MM.1S (cell line): ENCODE measurements around the gene MATK.
A peak's percentile ranks its signal among the peaks of the same experiment; 100 is the strongest.
"Not testable (repeated sequence)": the region's sequence is repeated elsewhere in the genome, so short reads cannot be mapped to it uniquely, and the experiment has no call there.

Source experiments
- DNase-seq: peaks from one replicate; pipeline ENCODE4 v3.0.0-alpha.2; 2015
- H2AFZ ChIP-seq: fragments of 300-600 bp; sonication (generic); 2 replicates; pipeline ENCODE4 v1.6.0; 2016; ENCODE audit warnings: antibody characterized with exemption, low read length
- H3F3A ChIP-seq: fragments of 300-600 bp; sonication (generic); 2 replicates; pipeline ENCODE4 v1.6.1; 2016; ENCODE audit warnings: mild to moderate bottlenecking, antibody characterized with exemption, low read length, moderate library complexity, mixed read lengths; ENCODE audit not compliant: insufficient read depth
- H3K27ac ChIP-seq: fragments of 300-600 bp; sonication (generic); 2 replicates; pipeline ENCODE4 v1.5.1; 2016; ENCODE audit warnings: mild to moderate bottlenecking, low read length
- H3K27me3 ChIP-seq: fragments of 300-600 bp; sonication (generic); replicated peaks from 2 replicates; pipeline ENCODE4 v1.6.0; 2016; ENCODE audit warnings: low read length; ENCODE audit not compliant: insufficient read depth
- H3K36me3 ChIP-seq: fragments of 300-600 bp; sonication (generic); replicated peaks from 2 replicates; pipeline ENCODE4 v1.6.1; 2016; ENCODE audit warnings: mild to moderate bottlenecking, low read length, mixed read lengths; ENCODE audit not compliant: insufficient read depth
- H3K4me1 ChIP-seq: fragments of 300-600 bp; sonication (generic); 2 replicates; pipeline ENCODE4 v1.6.1; 2016; ENCODE audit warnings: low read length, mixed read lengths
- H3K4me2 ChIP-seq: fragments of 300-600 bp; sonication (generic); 2 replicates; pipeline ENCODE4 v1.6.0; 2016; ENCODE audit warnings: low read depth, low read length
- H3K4me3 ChIP-seq: fragments of 300-600 bp; sonication (generic); 2 replicates; pipeline ENCODE4 v1.5.1; 2016; ENCODE audit warnings: low read length, mixed read lengths
- H3K79me2 ChIP-seq: fragments of 300-600 bp; sonication (generic); 2 replicates; pipeline ENCODE4 v1.6.1; 2016; ENCODE audit warnings: mixed run types, low read length, mixed read lengths
- H3K9ac ChIP-seq: fragments of 300-600 bp; sonication (generic); 2 replicates; pipeline ENCODE4 v1.6.1; 2016; ENCODE audit warnings: low read length, mixed read lengths
- H3K9me2 ChIP-seq: fragments of 300-600 bp; sonication (generic); replicated peaks from 2 replicates; pipeline ENCODE4 v1.6.1; 2016; ENCODE audit warnings: mild to moderate bottlenecking, low read length, mixed read lengths; ENCODE audit not compliant: insufficient read depth
- H3K9me3 ChIP-seq: fragments of 300-600 bp; sonication (generic); replicated peaks from 2 replicates; pipeline ENCODE4 v1.6.1; 2016; ENCODE audit warnings: mild to moderate bottlenecking, low read length, mixed read lengths; ENCODE audit not compliant: insufficient read depth
- H4K20me1 ChIP-seq: fragments of 300-600 bp; sonication (generic); 2 replicates; pipeline ENCODE4 v1.6.1; 2016; ENCODE audit warnings: mild to moderate bottlenecking, low read length, moderate library complexity, mixed read lengths; ENCODE audit not compliant: insufficient read depth
- CTCF ChIP-seq: fragments of 300-600 bp; sonication (generic); IDR thresholded peaks from 2 replicates; pipeline ENCODE4 v1.5.1; 2016; ENCODE audit warnings: antibody characterized with exemption, low read length, mixed read lengths
- EZH2 ChIP-seq: fragments of 300-600 bp; sonication (generic); optimal IDR thresholded peaks from 2 replicates; pipeline ENCODE3; 2017; ENCODE audit warnings: low read depth, mild to moderate bottlenecking, antibody characterized with exemption, low read length, mixed read lengths
- EZH2phosphoT487 ChIP-seq: fragments of 300-600 bp; sonication (generic); IDR thresholded peaks from 2 replicates; pipeline ENCODE4 v1.6.1; 2018; ENCODE audit warnings: antibody characterized with exemption, low read length

MATK gene

GRCh38 chr19:3818918-3819317, 32.7 kb upstream of the MATK start:
- TF ChIP-seq EZH2phosphoT487: 0 out of 2 replicates have a peak, but pooled peaks have one; percentile 18
- no peak for TF ChIP-seq CTCF
- TF ChIP-seq EZH2: no peak
- no peak overlapping the region for H3K4me2 ChIP-seq
- no peaks in the 10 kb centered on the region for H3F3A ChIP-seq
- H3K9me2 ChIP-seq: no peaks in the 10 kb centered on the region
- no peaks in the 10 kb centered on the region for H3K36me3 ChIP-seq
- no peak overlapping the region for H3K27ac ChIP-seq
- H3K9me3 ChIP-seq: no peaks in the 10 kb centered on the region
- no peak overlapping the region for H2AFZ ChIP-seq
- H3K27me3 ChIP-seq: peaks cover 93% of the 10 kb centered on the region
- no peak for DNase-seq
- H3K4me1 ChIP-seq: no peaks in the 10 kb centered on the region
- no peak overlapping the region for H3K4me3 ChIP-seq
- H4K20me1 ChIP-seq: no peaks in the 10 kb centered on the region
- no peaks in the 10 kb centered on the region for H3K79me2 ChIP-seq
- H3K9ac ChIP-seq: no peak overlapping the region

GRCh38 chr19:3818466-3818865, 32.3 kb upstream of the MATK start:
- H3K36me3 ChIP-seq: no peaks in the 10 kb centered on the region
- H3K4me3 ChIP-seq: no peak overlapping the region
- no peak overlapping the region for H3K9ac ChIP-seq
- H2AFZ ChIP-seq: no peak overlapping the region
- H3K79me2 ChIP-seq: no peaks in the 10 kb centered on the region
- TF ChIP-seq EZH2phosphoT487 (0 out of 2 replicates have a peak, but pooled peaks have one; percentile 36), EZH2 (no peak)
- H3F3A ChIP-seq: no peaks in the 10 kb centered on the region
- H3K27ac ChIP-seq: no peak overlapping the region
- no peak overlapping the region for H3K4me2 ChIP-seq
- no peaks in the 10 kb centered on the region for H3K9me2 ChIP-seq
- no peaks in the 10 kb centered on the region for H3K4me1 ChIP-seq
- H3K9me3 ChIP-seq: no peaks in the 10 kb centered on the region
- H4K20me1 ChIP-seq: no peaks in the 10 kb centered on the region
- no peak for DNase-seq
- H3K27me3 ChIP-seq: peaks cover 93% of the 10 kb centered on the region

GRCh38 chr19:3817761-3818160, 31.6 kb upstream of the MATK start:
- no peaks in the 10 kb centered on the region for H3K36me3 ChIP-seq
- TF ChIP-seq EZH2 (no peak), EZH2phosphoT487 (no peak), CTCF (no peak)
- no peaks in the 10 kb centered on the region for H3F3A ChIP-seq
- H3K9ac ChIP-seq: no peak overlapping the region
- no peaks in the 10 kb centered on the region for H3K4me1 ChIP-seq
- H4K20me1 ChIP-seq: no peaks in the 10 kb centered on the region
- no peaks in the 10 kb centered on the region for H3K79me2 ChIP-seq
- H3K27me3 ChIP-seq: peaks cover 93% of the 10 kb centered on the region
- no peak overlapping the region for H3K4me2 ChIP-seq
- no peak overlapping the region for H3K27ac ChIP-seq
- no peaks in the 10 kb centered on the region for H3K9me3 ChIP-seq
- no peak for DNase-seq
- no peak overlapping the region for H3K4me3 ChIP-seq
- no peaks in the 10 kb centered on the region for H3K9me2 ChIP-seq
- H2AFZ ChIP-seq: no peak overlapping the region

- H3K27me3 ChIP-seq: peaks cover 96% of the 10 kb centered on the region
- H3K79me2 ChIP-seq: no peaks in the 10 kb centered on the region
- H3K36me3 ChIP-seq: no peaks in the 10 kb centered on the region
- no peaks in the 10 kb centered on the region for H3K9me3 ChIP-seq
- no peak overlapping the region for H3K27ac ChIP-seq
- H2AFZ ChIP-seq: no peak overlapping the region
- no peaks in the 10 kb centered on the region for H4K20me1 ChIP-seq
- H3K9ac ChIP-seq: no peak overlapping the region
- no peak for DNase-seq
- H3K4me3 ChIP-seq: no peak overlapping the region
- no peaks in the 10 kb centered on the region for H3K4me1 ChIP-seq
- no peaks in the 10 kb centered on the region for H3F3A ChIP-seq
- no peaks in the 10 kb centered on the region for H3K9me2 ChIP-seq
- no peak overlapping the region for H3K4me2 ChIP-seq
- TF ChIP-seq EZH2 (no peak), EZH2phosphoT487 (no peak), CTCF (no peak)
Observed at GRCh38 chr19:3816566-3817218, 30.5 kb upstream of the MATK start.

- H3K27me3 ChIP-seq: peaks cover 97% of the 10 kb centered on the region
- H3K79me2 ChIP-seq, H3K9me2 ChIP-seq, H3K27ac ChIP-seq, H3K4me2 ChIP-seq, H3K4me3 ChIP-seq, H2AFZ ChIP-seq, H4K20me1 ChIP-seq, DNase-seq, H3K9ac ChIP-seq, H3K9me3 ChIP-seq, H3K36me3 ChIP-seq, H3F3A ChIP-seq, H3K4me1 ChIP-seq: not testable (repeated sequence)
Observed at GRCh38 chr19:3816148-3816547, 30.0 kb upstream of the MATK start.
